HEK293T (cell line): ENCODE data around the gene THOC1.

Source experiments
- ARNT ChIP-seq: fragments of 450-650 bp; IDR thresholded peaks from 2 replicates; pipeline ENCODE4 v1.6.1; 2017; ENCODE audit warnings: mild to moderate bottlenecking
- BHLHE40 ChIP-seq: fragments of 450-650 bp; IDR thresholded peaks from 2 replicates; pipeline ENCODE4 v1.6.1; 2016; ENCODE audit warnings: mild to moderate bottlenecking, moderate library complexity, borderline replicate concordance
- ELF4 ChIP-seq: fragments of 450-650 bp; IDR thresholded peaks from 2 replicates; pipeline ENCODE4 v1.6.1; 2017; ENCODE audit warnings: antibody characterized with exemption
- FOXK2 ChIP-seq: fragments of 450-650 bp; IDR thresholded peaks from 2 replicates; pipeline ENCODE4 v1.6.1; 2016; ENCODE audit warnings: mild to moderate bottlenecking
- FOXM1 ChIP-seq: fragments of 450-650 bp; IDR thresholded peaks from 2 replicates; pipeline ENCODE4 v1.6.1; 2017; ENCODE audit warnings: mild to moderate bottlenecking, borderline replicate concordance
- L3MBTL2 ChIP-seq: fragments of 450-650 bp; conservative IDR thresholded peaks from 2 replicates; pipeline ENCODE4 v1.6.1; 2016; ENCODE audit warnings: mild to moderate bottlenecking
- LEF1 ChIP-seq: fragments of 450-650 bp; IDR thresholded peaks from 2 replicates; pipeline ENCODE4 v1.6.1; 2017; ENCODE audit warnings: mild to moderate bottlenecking, borderline replicate concordance
- NFRKB ChIP-seq: fragments of 450-650 bp; IDR thresholded peaks from 2 replicates; pipeline ENCODE4 v1.6.1; 2016; ENCODE audit warnings: mild to moderate bottlenecking, moderate library complexity
- SP1 ChIP-seq: fragments of 450-650 bp; IDR thresholded peaks from 2 replicates; pipeline ENCODE4 v1.6.1; 2017
- TARDBP ChIP-seq: fragments of 450-650 bp; IDR thresholded peaks from 2 replicates; pipeline ENCODE4 v1.6.1; 2016
- ZNF384 ChIP-seq: fragments of 450-650 bp; IDR thresholded peaks from 2 replicates; pipeline ENCODE4 v1.6.1; 2016
- TF ChIP-seq, protein P1 (sequence below): fragments of 450-650 bp; IDR thresholded peaks from 2 replicates; pipeline ENCODE4 v1.6.1; 2016

DNA sequence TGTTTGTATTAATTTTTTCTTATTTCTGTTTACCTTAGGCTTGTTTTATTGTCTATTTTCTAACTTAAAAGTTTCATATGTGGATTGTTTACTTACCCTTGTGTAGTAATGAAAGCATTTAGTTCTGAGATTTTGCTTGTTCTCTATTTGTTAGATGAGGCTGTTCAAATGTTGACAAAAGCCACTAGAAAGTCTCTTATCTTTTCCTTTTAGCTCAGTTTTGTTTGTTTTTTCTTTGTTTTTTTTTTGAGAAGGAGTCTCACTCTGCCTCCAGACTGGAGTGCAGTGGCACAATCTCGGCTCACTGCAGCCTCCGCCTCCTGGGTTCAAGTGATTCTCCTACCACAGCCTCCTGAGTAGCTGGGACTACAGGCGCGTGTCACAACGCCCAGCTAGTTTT is 78.6 kb downstream of the THOC1 start:
- TF ChIP-seq BHLHE40 (no peak), TARDBP (no peak), LEF1 (no peak), FOXM1 (no peak), ELF4 (no peak), ARNT (no peak), FOXK2 (no peak), SP1 (no peak), L3MBTL2 (no peak), ZNF384 (no peak), NFRKB (no peak)
- TF ChIP-seq, protein P1, sequence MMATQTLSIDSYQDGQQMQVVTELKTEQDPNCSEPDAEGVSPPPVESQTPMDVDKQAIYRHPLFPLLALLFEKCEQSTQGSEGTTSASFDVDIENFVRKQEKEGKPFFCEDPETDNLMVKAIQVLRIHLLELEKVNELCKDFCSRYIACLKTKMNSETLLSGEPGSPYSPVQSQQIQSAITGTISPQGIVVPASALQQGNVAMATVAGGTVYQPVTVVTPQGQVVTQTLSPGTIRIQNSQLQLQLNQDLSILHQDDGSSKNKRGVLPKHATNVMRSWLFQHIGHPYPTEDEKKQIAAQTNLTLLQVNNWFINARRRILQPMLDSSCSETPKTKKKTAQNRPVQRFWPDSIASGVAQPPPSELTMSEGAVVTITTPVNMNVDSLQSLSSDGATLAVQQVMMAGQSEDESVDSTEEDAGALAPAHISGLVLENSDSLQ: no peak
